Measurements from ENCODE around the gene ARSA. TPM values are rescaled to one million over a fixed set of nuclear protein-coding genes. Genes with fewer than 3 reads are reported as not detected.

Gene ARSA
- total RNA-seq, 1 experiment from 2014 or later = 43.8 TPM

DNA sequence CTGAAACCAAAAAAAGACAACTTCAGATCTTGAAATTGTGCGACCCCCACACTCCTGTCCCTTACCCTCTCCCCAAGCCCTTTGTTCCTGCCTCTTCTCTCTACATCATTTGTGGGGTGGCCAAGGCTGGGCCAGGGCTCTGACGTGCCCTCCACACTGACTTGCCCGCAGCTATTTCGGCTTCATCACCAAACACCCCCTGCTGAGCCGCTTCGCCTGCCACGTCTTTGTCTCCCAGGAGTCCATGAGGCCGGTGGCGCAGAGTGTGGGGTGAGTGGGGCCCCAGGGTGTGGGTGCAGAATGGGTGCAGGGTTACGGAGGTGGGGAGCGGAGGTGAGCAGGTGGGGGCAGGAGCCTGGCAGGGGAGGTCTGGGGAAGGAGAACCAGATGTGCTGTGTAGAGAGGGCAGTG, 17.9 kb downstream of the ARSA start:
- TF ChIP-seq POLR2AphosphoS5 (IDR thresholded peaks at IDR 0.05; ENCODE audit: low read depth, low read length) (no peak), CTCF (IDR thresholded peaks at IDR 0.05) (no peak), SIN3A (IDR thresholded peaks at IDR 0.05; ENCODE audit: borderline replicate concordance, insufficient read depth, low read depth, low read length) (no peak)
- in situ Hi-C loops (cut with HindIII; ENCODE audit: low pct_unique_long_range_greater_than_20kb, low sequenced_read_pairs) (no loop called here), intact Hi-C loops (cut with micrococcal nuclease; ENCODE audit: unreplicated experiment) (no loop called here)
- no peak overlapping the region for H3K27ac ChIP-seq (ENCODE audit: low read length)
- no peaks in the 10 kb centered on the region for H3K36me3 ChIP-seq (ENCODE audit: control insufficient read depth, insufficient read depth, low read length)
- ATAC-seq (no peak), DNase-seq (ENCODE audit: low read depth, low spot score) (no peak)
- no peaks in the 10 kb centered on the region for H3K9me3 ChIP-seq (ENCODE audit: control insufficient read depth, insufficient read depth, low read depth, low read length)
- H3K4me3 ChIP-seq (ENCODE audit: low read depth in 2 of 2, low read length in 2 of 2) = no peak overlapping the region
- peaks cover 7% of the 10 kb centered on the region; the same call in 1 of the 2 replicates for H3K4me1 ChIP-seq (ENCODE audit: control insufficient read depth, insufficient read depth, low read length)
- H3K27me3 ChIP-seq (ENCODE audit: control insufficient read depth, insufficient read depth, low read length) = no peaks in the 10 kb centered on the region
- POLR2A ChIA-PET = no interaction called here
- no TSS peak for BruUV-seq (replicated peaks)
- CTCF ChIA-PET = no interaction called here

DNA sequence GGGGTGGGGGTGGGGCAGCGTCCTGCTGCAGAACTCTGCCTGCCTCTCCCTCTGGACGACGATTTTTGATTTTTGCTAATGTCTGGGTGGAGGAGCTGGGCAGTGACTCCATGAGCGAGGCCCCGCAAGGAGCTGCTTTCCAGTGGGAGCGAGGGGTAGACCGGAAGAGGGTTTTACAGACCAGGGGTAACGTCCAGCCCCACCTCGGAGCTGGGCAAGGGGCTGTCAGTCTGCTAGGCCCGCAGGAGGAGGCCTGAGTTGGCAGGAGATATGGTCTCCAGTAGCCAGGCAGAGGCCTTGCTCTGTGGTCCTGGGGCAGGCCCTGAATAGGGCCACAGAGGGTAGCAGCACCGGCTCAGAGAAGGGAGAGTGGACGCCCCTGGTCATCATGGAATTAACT, 18.4 kb downstream of the ARSA start:
- CTCF ChIA-PET = no interaction called here

More for the DNA sequence above, 18.4 kb downstream of the ARSA start:
- POLR2A ChIA-PET = no interaction called here
- no peak for DNase-seq (ENCODE audit: low read depth, low spot score)
- Histone ChIP-seq H3K9me3 (ENCODE audit: control insufficient read depth, insufficient read depth, low read depth, low read length) (no peaks in the 10 kb centered on the region), H3K36me3 (ENCODE audit: control insufficient read depth, insufficient read depth, low read length) (no peaks in the 10 kb centered on the region), H3K4me1 (ENCODE audit: control insufficient read depth, insufficient read depth, low read length) (peaks cover 7% of the 10 kb centered on the region; the same call in 1 of the 2 replicates), H3K27me3 (ENCODE audit: control insufficient read depth, insufficient read depth, low read length) (no peaks in the 10 kb centered on the region), H3K27ac (ENCODE audit: low read length) (no peak overlapping the region), H3K4me3 (ENCODE audit: low read depth in 2 of 2, low read length in 2 of 2) (no peak overlapping the region)
- in situ Hi-C loops (cut with HindIII; ENCODE audit: low pct_unique_long_range_greater_than_20kb, low sequenced_read_pairs) (no loop called here), intact Hi-C loops (cut with micrococcal nuclease; ENCODE audit: unreplicated experiment) (no loop called here)
- no peak for ATAC-seq
- TF ChIP-seq SIN3A (IDR thresholded peaks at IDR 0.05; ENCODE audit: borderline replicate concordance, insufficient read depth, low read depth, low read length) (no peak), CTCF (IDR thresholded peaks at IDR 0.05) (no peak), POLR2AphosphoS5 (IDR thresholded peaks at IDR 0.05; ENCODE audit: low read depth, low read length) (no peak), REST (IDR thresholded peaks at IDR 0.05; ENCODE audit: insufficient read depth in 1 of 2, low read depth in 2 of 2, low read length in 1 of 2) (no peak), TCF7L2 (IDR thresholded peaks at IDR 0.05; ENCODE audit: low read depth, low read length) (no peak)
- no TSS peak for BruUV-seq (replicated peaks)
